Liver (tissue), 9 donors: Measurements from ENCODE around the gene ANKRD11. TPM values are rescaled to one million over a fixed set of nuclear protein-coding genes. Genes with fewer than 3 reads are reported as not detected.

ENCODE experiments used
- DNase-seq: peaks from one replicate; pipeline ENCODE4 v3.0.0-alpha.2; 2017; ENCODE audit warnings: low spot score
- H3K27ac ChIP-seq, 2 donors: one replicate each; pipeline ENCODE4 v1.7.0; 2013; ENCODE audit warnings: inconsistent platforms in 2 of 2, low read length in 2 of 2, control low read depth in 1 of 2, low read depth in 1 of 2, mild to moderate bottlenecking in 1 of 2
- H3K27me3 ChIP-seq, 4 donors: one replicate each; pipeline versions ENCODE4 v1.6.1 to v1.7.0; 2013; ENCODE audit warnings: low read length in 3 of 4, inconsistent platforms in 1 of 4, mild to moderate bottlenecking in 1 of 4, moderate library complexity in 1 of 4; ENCODE audit not compliant: control insufficient read depth in 4 of 4, insufficient read depth in 4 of 4
- H3K36me3 ChIP-seq, 4 donors: one replicate each; pipeline versions ENCODE4 v1.6.1 to v1.7.0; 2013; ENCODE audit warnings: low read length in 3 of 4, mild to moderate bottlenecking in 3 of 4, low read depth in 1 of 4, moderate library complexity in 1 of 4; ENCODE audit not compliant: control insufficient read depth in 4 of 4, insufficient read depth in 3 of 4
- H3K4me1 ChIP-seq, 4 donors: one replicate each; pipeline versions ENCODE4 v1.6.1 to v1.7.0; 2013; ENCODE audit warnings: low read length in 3 of 4, mild to moderate bottlenecking in 3 of 4, moderate library complexity in 1 of 4; ENCODE audit not compliant: control insufficient read depth in 4 of 4, insufficient read depth in 4 of 4
- H3K4me3 ChIP-seq, 3 donors: one replicate each; pipeline versions ENCODE4 v1.6.1 to v1.7.0; 2013; ENCODE audit warnings: low read length in 3 of 3, control low read depth in 1 of 3, low read depth in 1 of 3, mild to moderate bottlenecking in 1 of 3
- H3K9ac ChIP-seq, 2 donors: one replicate each; pipeline ENCODE4 v1.7.0; 2013; ENCODE audit warnings: low read length in 2 of 2, mild to moderate bottlenecking in 2 of 2, moderate library complexity in 2 of 2, control low read depth in 1 of 2, low read depth in 1 of 2
- H3K9me3 ChIP-seq, 4 donors: one replicate each; pipeline versions ENCODE4 v1.6.1 to v1.7.0; 2013; ENCODE audit warnings: low read length in 3 of 4; ENCODE audit not compliant: control insufficient read depth in 4 of 4
- ATF3 ChIP-seq: IDR thresholded peaks from 2 replicates; pipeline ENCODE4 v1.6.1; 2016; ENCODE audit warnings: antibody characterized with exemption
- CTCF ChIP-seq: fragments of 150-350 bp; IDR thresholded peaks from 2 replicates; pipeline ENCODE4 v1.5.1; 2017; ENCODE audit warnings: improper control_type of control experiment, low read depth, low read length; ENCODE audit not compliant: missing input control
- FOXA1 ChIP-seq: IDR thresholded peaks from 2 replicates; pipeline ENCODE4 v1.6.1; 2016; ENCODE audit warnings: antibody characterized with exemption
- FOXA2 ChIP-seq: IDR thresholded peaks from 2 replicates; pipeline ENCODE4 v1.6.1; 2016; ENCODE audit warnings: antibody characterized with exemption
- GABPA ChIP-seq, 2 donors: IDR thresholded peaks in 1 of 2; conservative IDR thresholded peaks in 1 of 2; 2 replicates each; pipeline ENCODE4 v1.6.1; 2016; ENCODE audit warnings: antibody characterized with exemption in 2 of 2, mild to moderate bottlenecking in 1 of 2, moderate library complexity in 1 of 2
- HNF4A ChIP-seq, 2 donors: conservative IDR thresholded peaks; 2 replicates each; pipeline ENCODE4 v1.6.1; 2016; ENCODE audit warnings: antibody characterized with exemption in 2 of 2, mild to moderate bottlenecking in 2 of 2
- HNF4G ChIP-seq: IDR thresholded peaks from 2 replicates; pipeline ENCODE4 v1.6.1; 2016; ENCODE audit warnings: antibody characterized with exemption
- JUND ChIP-seq, 2 donors: IDR thresholded peaks; 2 replicates each; pipeline ENCODE4 v1.6.1; 2016; ENCODE audit warnings: antibody characterized with exemption in 2 of 2
- MAX ChIP-seq: IDR thresholded peaks from 2 replicates; pipeline ENCODE4 v1.6.1; 2016; ENCODE audit warnings: antibody characterized with exemption
- NR2F2 ChIP-seq: IDR thresholded peaks from 2 replicates; pipeline ENCODE4 v1.6.1; 2016; ENCODE audit warnings: antibody characterized with exemption
- RAD21 ChIP-seq, 2 donors: IDR thresholded peaks; 2 replicates each; pipeline ENCODE4 v1.6.1; 2016; ENCODE audit warnings: antibody characterized with exemption in 2 of 2, mild to moderate bottlenecking in 2 of 2
- REST ChIP-seq: IDR thresholded peaks from 2 replicates; pipeline ENCODE4 v1.6.1; 2016; ENCODE audit warnings: antibody characterized with exemption, mild to moderate bottlenecking
- RXRA ChIP-seq, 2 donors: IDR thresholded peaks; 2 replicates each; pipeline ENCODE4 v1.6.1; 2017 to 2018; ENCODE audit warnings: antibody characterized with exemption in 2 of 2, mild to moderate bottlenecking in 1 of 2
- SP1 ChIP-seq: IDR thresholded peaks from 2 replicates; pipeline ENCODE4 v1.6.1; 2018; ENCODE audit warnings: antibody characterized with exemption, mild to moderate bottlenecking
- YY1 ChIP-seq: IDR thresholded peaks from 2 replicates; pipeline ENCODE4 v1.6.1; 2016; ENCODE audit warnings: antibody characterized with exemption, mild to moderate bottlenecking
- ZBTB33 ChIP-seq: IDR thresholded peaks from 2 replicates; pipeline ENCODE4 v1.6.1; 2016; ENCODE audit warnings: antibody characterized with exemption
- WGBS: extraction: QIAGEN DNeasy Blood & Tissue Kit; methylation state at CpG from one replicate; pipeline ENCODE4 v1.1.7; 2013; 5-methylcytosine and 5-hydroxymethylcytosine counted together
- polyA plus RNA-seq, 2 donors: library from polyadenylated mRNA; stranded (reverse) in 1 of 2; unstranded in 1 of 2; fragments of 200-250 nt in 1 of 2; fragments of >200 nt in 1 of 2; fragmentation: Nextera tagmentation in 1 of 2; extraction: Ambion mirVana in 1 of 2; gene quantifications; one replicate each; pipeline versions ENCODE4 v1.2.1 to v1.2.3, GENCODE V29; 2013 to 2015
- total RNA-seq, 2 donors: library from RNA; depleted of rRNA; stranded (reverse); fragments of >200 nt; gene quantifications; one replicate each; pipeline ENCODE4 v1.2.3, GENCODE V29; 2014
- donor health status: healthy.
- donor health status: healthy.
- donor health status: healthy.
- donor health status: healthy.
- donor health status: healthy.

ANKRD11 gene
- total and polyA plus RNA-seq, 4 donors = 16.3 to 55.1 (median 28.0) TPM

- Histone ChIP-seq H3K4me1 (no peaks in the 10 kb centered on the region), H3K27me3 (no peaks in the 10 kb centered on the region), H3K36me3 (peaks cover 18 to 67% (median 43%) of the 10 kb centered on the region in 4 donors), H3K9me3 (no peaks in the 10 kb centered on the region), H3K27ac (no peak overlapping the region), H3K9ac (no peak overlapping the region), H3K4me3 (no peak overlapping the region)
- no peak for DNase-seq
- WGBS = 95% methylated on average over 30 of the region's 30 CpGs
- TF ChIP-seq HNF4A (conservative IDR thresholded peaks at IDR 0.05) (no peak), NR2F2 (no peak), GABPA (IDR thresholded peaks at IDR 0.05 in 1 of 2, conservative IDR thresholded peaks at IDR 0.05 in 1 of 2) (no peak), REST (no peak), FOXA1 (no peak), FOXA2 (no peak), YY1 (no peak)
Observed at GRCh38 chr16:89287777-89288576, 202.4 kb downstream of the ANKRD11 start.

- WGBS = 93% methylated on average over 25 of the region's 25 CpGs
- no peak for DNase-seq
Observed at GRCh38 chr16:89286096-89286495, 204.3 kb downstream of the ANKRD11 start.

GRCh38 chr16:89285381-89285780 lies 205.0 kb downstream of the ANKRD11 start:
- H3K9me3 ChIP-seq = no peaks in the 10 kb centered on the region
- WGBS = 95% methylated on average over 17 of the region's 17 CpGs
- no peaks in the 10 kb centered on the region for H3K27me3 ChIP-seq
- peaks cover 23 to 80% (median 42%) of the 10 kb centered on the region in 4 donors for H3K36me3 ChIP-seq
- no peaks in the 10 kb centered on the region for H3K4me1 ChIP-seq
- no peak overlapping the region for H3K27ac ChIP-seq
- DNase-seq = no peak
- no peak overlapping the region for H3K4me3 ChIP-seq
- no peak overlapping the region for H3K9ac ChIP-seq
- no peak for TF ChIP-seq MAX
- no peak for TF ChIP-seq RXRA (IDR thresholded peaks at IDR 0.05)
- TF ChIP-seq CTCF = no peak
- TF ChIP-seq SP1 = no peak
- TF ChIP-seq REST = no peak
- TF ChIP-seq YY1 = no peak
- no peak for TF ChIP-seq ZBTB33
- no peak for TF ChIP-seq JUND (IDR thresholded peaks at IDR 0.05)

More at GRCh38 chr16:89286096-89286495, 204.3 kb downstream of the ANKRD11 start:
- Histone ChIP-seq H3K4me1 (no peaks in the 10 kb centered on the region), H3K36me3 (peaks cover 23 to 78% (median 42%) of the 10 kb centered on the region in 4 donors), H3K27ac (no peak overlapping the region), H3K4me3 (no peak overlapping the region), H3K27me3 (no peaks in the 10 kb centered on the region), H3K9me3 (no peaks in the 10 kb centered on the region), H3K9ac (no peak overlapping the region)
- TF ChIP-seq ATF3 (no peak), FOXA1 (no peak), HNF4G (no peak), GABPA (IDR thresholded peaks at IDR 0.05 in 1 of 2, conservative IDR thresholded peaks at IDR 0.05 in 1 of 2) (no peak), RAD21 (IDR thresholded peaks at IDR 0.05) (no peak)
